Activated CD4-positive, alpha-beta T cell treated with anti-CD3 and anti-CD28 coated beads, Interleukin-2, amount 50 U/mL, for 1 hour (primary cell): ENCODE measurements around the gene METTL13.
"Not testable (repeated sequence)": the region's sequence is repeated elsewhere in the genome, so short reads cannot be mapped to it uniquely, and the experiment has no call there.

Source experiments
- DNase-seq: peaks from one replicate; pipeline ENCODE4 v3.0.0-alpha.2; 2020

Gene METTL13

DNA sequence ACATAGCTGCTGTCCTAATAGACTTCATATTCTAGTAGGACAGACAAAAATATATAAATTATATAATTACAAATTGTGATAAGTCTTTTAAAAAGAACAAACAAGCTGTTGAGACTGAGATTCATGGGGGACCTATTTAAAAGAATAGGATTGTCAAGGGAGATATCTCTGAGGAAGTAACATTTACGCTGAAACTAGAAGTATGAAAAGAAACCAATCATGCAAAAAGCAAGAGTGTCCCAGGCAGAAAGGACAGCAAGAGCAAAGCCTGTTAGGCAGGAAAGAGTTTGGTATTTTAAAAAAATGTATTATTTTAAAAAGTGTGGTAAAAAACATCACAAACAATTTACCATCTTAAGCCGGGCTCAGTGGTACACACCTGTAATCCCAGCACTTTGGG, 9.1 kb upstream of the METTL13 start:
- DNase-seq: no peak

DNA sequence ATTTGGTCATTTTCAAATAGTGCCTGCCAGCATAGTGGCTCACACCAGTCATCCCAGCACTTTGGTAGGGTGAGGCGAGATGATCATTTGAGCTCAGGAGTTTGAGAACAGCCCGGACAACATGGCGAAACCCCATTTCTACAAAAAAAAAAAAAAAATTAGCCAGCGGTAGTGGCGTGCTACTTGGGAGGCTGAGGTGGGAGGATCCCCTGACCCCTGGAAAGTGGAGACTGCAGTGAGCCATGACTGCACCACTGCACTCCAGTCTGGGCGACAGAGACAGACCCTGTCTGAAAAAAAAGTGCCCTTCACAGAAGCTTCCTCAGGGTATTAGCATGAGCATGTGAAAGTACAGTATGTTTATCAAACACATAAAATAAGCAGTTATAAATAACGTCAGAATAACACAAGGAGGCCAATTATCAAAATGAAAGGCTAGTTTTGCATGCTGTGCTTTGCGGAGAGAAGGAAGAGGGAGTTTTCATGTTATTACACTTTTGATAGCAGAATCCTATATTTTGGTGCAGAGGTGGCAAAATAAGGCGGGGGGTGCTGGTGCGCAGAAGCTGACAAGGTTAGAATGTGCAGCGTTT, 781 bp upstream of the METTL13 start:
- DNase-seq: no peak

DNA sequence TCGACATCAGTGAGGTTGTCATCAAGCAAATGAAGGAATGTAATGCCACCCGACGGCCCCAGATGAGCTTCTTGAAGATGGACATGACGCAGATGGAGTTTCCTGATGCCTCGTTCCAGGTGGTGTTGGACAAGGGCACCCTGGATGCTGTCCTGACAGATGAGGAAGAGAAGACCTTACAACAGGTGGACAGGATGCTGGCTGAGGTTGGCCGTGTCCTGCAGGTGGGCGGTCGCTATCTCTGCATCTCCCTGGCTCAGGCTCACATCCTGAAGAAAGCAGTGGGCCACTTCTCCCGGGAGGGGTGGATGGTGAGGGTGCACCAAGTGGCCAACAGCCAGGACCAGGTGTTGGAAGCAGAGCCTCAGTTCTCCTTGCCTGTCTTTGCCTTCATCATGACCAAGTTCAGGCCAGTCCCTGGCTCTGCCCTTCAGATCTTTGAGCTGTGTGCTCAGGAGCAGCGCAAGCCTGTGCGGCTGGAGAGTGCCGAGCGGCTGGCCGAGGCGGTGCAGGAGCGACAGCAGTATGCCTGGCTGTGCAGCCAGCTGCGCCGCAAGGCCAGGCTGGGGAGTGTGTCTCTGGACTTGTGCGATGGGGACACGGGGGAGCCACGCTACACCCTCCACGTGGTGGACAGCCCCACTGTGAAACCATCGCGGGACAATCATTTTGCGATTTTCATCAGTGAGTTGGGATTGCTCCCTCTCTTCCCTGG, 2.5 kb downstream of the METTL13 start:
- DNase-seq: no peak

DNA sequence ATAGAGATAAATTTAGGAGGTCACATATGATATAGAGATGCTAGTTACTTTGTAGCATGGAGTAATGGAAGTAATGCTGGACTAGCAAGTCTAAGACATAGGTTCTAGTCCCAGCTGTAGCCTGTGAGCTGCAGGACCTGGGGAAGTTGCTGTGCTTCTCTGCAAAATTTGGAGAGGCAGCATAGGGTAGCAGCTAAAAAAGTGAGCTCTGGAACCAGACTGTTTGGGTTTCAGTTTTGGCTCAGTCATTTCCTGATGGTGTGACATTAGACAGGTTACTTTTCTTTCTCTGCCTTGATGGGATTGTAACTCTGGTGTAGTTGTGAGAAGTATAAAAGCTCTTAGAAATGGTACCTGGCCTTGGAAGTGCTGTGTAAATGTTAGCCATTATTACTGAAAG, 3.3 kb downstream of the METTL13 start:
- no peak for DNase-seq

DNA sequence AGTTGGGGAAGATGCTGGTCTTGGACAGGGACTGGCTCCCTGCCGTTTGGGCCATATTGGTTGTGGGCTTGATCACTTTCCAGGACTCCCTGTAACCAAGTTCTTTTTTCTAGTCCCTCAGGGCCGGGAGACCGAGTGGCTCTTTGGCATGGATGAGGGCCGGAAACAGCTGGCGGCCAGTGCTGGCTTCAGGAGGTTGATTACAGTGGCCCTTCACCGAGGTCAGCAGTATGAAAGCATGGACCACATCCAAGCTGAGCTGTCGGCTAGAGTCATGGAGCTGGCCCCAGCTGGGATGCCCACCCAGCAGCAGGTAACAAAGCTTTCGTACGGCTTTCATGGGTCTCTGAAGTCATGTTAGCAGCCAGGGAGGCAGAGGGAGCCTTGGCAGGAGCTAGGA, 4.3 kb downstream of the METTL13 start:
- no peak for DNase-seq

DNA sequence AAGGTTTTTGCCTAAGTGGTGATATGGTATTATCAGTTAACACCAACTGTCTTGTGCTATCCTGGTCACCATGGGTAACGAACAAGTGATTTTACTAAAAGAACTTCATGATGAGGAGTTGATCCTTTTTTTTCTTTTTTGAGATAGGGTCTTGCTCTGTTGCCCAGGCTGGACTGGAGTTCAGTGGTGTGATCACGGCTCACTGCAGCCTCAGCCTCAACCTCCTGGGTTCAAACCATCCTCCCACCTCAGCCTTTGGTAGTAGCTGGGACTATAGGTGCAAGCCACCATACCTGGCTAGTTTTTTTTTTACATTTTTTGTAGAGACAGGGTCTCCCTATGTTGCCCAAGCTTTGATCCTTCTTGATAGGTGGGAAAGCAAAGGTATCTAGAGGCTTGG, 5.1 kb downstream of the METTL13 start:
- DNase-seq: no peak

DNA sequence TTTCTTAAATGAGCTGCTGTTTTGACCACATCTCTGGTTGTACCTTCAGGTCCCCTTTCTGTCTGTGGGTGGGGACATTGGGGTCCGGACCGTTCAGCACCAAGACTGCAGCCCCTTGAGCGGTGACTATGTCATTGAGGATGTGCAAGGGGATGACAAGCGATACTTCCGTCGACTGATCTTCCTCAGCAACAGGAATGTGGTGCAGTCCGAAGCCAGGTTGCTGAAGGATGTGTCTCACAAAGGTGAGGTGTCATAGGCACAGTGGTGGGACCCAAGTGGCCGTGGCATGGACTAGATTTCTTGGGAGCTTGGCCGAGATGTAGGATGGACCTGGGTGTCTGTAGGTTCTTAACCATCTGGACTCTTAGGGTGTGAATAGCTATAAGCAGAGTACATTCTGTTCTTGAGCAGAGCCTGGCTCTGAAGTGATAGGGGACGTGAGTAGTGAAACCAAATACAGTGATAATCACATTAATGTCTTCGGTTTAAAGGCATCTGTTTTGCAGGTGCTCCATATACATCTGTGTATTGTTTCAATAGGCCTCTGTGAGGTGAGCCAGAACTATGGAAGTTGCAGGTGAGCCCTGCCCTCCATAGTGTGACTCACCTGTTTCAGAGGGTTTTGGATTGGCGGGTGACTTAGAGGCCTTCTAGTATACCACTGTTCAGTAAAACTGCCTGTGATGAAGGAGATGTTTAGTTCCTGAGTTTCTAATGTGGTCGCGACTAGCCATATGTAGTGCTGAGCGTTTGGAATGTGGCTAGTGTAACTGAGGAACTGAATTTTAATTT, 6.4 kb downstream of the METTL13 start:
- no peak for DNase-seq

DNA sequence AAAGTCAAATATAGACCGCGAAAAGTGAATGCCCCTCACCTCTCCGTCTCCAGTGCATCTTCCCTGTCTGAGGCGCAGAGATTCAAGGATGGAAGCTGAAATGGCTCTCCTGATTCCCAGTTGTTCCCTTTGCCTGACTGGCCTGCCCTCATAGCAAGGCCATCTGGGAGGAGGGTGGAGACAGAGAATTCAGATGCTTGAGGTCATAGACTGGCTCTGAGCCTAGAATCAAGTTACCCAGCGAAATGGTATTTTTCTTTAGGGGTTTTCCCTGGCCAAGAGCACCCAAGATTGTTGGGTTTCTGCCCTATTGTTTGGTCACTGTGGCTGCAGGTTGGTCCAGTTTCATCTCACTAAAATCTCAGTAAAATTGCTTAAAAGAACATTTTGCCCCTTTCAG, 7.2 kb downstream of the METTL13 start:
- DNase-seq: no peak

DNA sequence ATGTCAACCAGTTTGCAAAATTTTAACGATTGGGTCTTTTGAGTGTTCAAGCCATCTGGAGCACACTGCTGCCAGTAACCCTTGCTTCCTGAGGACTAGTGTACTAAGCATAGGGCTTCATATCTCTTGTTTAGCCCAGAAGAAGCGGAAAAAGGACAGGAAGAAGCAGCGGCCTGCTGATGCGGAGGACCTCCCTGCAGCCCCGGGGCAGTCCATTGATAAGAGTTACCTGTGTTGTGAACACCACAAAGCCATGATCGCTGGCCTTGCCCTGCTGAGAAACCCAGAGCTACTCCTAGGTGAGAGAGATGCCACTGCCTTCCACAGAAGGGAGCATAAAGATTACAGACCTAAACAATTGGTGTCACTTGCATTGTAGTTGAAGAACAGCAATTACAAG, 8.9 kb downstream of the METTL13 start:
- DNase-seq: no peak

DNA sequence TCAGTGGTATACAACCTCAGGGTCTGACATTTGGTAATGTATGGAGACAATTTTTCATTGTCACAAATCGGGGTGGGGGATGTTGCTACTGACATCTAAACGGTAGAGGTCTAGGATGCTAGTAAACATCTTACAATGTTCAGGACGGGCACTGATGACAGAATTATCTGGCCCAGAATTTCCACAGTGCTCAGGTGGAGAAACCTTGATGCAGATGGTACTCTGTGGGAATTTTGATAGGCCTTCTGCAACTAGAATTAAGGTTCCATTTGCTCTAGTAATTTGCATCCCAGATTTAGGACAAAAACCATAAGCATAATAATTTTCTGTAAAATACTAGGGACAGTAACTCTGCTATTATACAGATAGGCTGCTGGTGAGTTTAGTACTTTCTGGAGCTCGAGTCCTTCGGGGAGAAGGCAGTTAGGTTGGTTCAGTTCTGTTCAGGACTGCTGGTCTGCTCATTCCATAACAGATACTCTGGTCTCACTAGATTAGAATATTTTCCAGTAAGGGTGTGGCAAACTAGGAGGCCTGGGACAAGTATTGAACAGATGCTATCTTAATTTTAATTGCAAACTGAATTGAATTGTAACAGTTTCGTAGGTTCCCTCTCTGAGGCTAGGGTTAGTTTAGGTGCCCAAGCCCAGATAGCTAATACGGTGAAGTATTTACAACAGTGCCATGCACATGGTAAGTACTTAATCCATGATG, 11.4 kb downstream of the METTL13 start:
- DNase-seq: no peak

DNA sequence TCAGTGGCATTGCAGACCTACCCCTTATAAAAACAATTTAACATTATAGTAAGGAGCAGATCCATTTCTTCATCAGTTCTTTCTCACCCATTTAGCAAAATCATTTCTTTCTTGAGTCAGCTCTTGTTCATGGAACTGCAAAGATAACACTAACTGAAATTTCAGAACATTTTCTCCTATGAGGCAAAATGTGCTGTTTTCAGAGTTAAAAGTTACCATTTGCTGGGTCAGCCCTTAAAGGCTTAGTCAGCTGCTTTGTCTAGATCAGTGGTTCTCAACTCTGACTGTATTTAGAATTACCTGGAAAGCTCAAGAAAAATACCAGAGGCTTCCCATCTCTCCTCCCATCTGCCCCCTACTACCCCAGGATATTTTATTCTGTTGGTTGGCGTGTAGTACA, 12.2 kb downstream of the METTL13 start:
- no peak for DNase-seq

DNA sequence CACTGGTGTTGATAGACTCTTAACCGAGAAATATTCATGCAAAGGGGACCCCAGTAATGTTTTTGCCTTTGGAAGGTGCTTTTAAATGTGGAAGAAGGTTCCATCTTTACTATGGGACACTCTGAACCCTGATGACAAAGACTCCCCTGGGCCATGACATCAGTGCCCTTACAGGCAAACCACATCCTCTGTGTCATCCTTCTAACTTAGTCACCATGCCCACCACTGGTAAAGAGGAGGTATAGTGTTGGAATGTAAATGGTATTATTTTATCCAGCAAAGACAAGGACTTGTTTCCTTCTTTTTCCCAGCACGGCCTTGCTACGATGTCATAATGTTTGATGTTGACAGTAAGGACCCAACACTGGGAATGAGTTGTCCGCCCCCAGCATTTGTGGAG, 12.6 kb downstream of the METTL13 start:
- DNase-seq: no peak

DNA sequence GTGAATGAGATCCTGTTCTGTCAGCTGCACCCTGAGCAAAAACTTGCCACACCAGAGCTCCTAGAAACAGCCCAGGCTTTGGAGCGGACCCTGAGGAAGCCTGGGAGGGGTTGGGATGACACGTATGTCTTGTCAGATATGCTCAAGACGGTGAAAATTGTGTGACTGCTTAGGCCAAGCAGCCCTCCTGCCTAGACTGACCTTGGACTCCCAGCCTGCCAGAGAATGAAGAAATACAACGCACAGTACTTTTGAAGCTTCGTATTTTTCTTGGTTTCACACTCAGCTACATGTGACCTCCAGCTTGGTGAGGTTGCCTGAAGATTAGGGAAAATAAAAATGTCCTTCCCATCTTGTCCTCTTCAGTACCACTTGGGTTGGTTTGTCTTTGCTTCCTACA, 15.1 kb downstream of the METTL13 start:
- no peak for DNase-seq

DNA sequence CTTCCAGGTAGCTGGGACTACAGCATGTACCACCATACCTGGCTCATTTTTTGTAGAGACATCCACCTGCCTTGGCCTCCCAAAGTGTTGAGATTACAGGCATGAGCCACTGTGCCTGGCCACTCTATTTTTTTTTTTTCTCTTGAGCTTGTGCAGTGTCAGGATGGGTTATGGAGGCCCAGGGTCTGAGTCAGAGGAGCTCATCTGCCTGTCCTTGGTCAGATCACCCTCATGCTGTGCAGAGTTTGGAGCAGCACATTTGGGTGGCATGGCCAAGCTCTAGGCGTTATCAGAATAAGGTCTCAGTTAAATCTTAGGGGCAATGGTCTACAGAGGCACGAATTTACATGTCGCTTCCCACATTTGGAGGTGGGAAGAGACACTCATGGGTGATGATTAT, 16.9 kb downstream of the METTL13 start:
- no peak for DNase-seq

DNA sequence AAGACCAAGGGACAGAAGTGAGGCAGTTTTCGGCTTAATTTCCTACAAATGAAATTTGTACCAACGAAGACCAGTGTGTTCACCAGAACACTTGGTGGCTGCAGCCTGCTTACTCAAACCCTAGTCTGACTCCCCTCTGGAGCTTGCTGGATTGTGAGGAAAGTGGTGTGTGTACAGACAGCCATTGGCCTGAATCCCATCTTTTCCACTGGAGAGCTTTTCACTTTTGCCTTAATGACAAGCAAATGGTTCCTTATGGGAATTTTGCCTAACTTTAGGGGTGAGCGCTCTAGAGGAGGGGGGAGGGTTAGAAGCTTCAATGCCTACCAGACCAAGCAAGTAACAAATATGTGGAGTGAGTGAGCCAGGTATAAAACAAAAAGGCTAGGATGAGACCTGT, 17.3 kb downstream of the METTL13 start:
- no peak for DNase-seq

DNA sequence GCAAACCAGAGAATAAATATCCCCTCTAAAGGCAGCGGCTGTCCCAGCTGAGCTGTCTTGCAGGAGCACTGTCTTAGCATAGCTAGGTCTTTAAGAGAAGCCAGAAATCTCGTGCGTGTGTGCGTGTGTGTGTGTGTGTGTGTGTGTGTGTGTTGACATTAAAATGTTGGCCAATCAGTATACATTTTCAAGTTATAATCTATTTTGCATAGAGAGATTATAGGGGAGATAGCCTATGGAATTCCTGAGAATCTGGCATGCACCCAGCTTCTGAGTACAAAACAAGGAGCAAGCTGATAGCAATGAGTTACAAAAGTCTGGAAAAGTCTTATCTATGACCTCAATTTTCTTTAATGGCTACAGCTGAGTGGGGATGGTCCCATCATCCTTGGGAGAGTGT, 17.7 kb downstream of the METTL13 start:
- no peak for DNase-seq

DNA sequence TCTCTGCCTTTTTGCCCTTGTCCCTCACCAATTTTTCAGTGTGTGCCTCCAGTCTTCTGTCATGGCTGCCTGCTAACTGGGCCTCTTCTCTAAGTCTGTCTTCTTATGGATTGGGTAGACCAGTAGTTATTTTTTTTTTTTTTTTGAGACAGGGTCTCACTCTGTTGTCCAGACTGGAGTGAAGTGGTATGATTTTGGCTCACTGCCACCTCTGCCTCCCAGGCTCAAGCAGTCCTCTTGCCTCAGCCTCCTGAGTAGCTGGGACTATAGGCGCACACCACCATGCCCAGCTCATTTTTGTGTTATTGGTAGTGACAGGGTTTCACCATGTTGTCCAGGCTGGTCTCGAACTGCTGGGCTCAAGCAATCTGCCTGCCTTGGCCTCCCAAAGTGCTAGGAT, 18.2 kb downstream of the METTL13 start:
- not testable (repeated sequence) for DNase-seq

DNA sequence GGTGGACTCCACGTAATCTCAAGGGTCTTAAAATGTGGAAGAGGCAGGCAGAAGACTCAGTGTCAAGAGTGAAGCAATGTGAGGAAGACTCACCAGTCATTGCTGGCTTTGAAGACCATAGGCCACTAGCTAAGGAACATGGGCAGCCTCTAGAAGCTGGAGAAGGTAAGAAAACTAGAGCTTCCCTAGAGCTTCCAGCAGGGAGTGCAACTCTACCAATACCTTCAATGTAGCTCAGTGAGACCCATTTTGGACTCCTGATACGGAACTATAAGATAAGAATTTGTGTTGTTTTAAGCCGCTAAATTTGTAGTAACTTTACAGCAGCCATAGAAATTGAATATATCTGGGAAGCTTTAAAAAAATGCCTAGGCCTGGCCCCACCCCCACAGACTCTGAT, 18.9 kb downstream of the METTL13 start:
- DNase-seq: no peak

DNA sequence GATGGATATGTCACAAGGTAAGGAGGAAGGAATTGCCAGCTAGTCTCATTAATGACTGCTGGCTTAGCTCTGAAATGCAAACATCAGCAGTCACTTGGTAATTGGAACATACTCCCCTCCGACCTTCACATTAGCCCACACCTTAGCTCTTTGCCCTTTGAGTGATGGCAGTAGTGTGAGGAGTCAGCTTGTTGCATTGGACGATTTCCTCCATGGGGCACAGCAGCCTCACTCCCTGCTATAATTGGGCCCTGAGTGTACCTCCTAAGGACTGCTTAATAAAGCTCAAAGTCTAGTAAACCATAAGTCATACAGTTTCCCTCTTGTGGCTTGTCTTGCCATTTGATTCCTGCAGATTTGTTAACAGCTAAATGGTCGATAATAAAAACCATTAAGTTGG, 19.4 kb downstream of the METTL13 start:
- DNase-seq: no peak

DNA sequence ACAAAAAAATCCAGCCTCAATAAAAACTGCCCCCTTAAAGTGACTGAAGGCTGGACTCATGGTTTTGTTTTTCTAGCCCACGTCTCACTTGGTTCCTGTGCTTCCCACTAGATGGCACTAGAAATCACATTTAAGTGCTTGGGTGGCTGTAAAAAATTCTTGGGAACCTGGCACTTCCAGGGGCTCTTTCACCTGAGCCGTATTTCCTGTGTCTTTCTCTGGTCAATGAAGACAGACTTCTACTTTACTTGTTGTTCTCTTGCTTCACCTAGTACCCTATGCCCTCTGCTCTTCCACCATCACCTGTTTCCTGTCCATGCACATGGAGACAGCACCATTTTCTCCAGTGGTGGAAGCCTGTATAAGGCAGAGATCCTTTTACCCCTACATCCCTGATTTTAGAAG, 20.0 kb downstream of the METTL13 start:
- no peak for DNase-seq

DNA sequence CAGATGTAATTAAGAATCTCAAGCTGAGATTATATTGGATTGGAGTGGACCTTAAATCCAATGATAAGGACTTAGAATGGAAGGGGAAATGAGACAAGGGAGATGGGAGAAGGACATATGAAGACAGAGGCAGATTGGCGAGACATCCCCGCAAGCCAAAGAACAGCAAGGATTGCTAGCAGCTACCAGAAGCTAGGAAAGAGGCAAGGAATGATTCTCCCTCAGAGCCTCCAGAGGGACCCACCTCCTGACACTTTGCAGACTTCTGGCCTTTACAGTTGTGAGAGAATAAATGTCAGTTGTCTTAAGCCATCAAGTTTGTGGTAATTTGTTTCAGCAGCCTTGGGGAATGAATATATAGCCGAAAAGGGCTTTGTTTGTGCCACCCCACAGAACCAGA, 20.7 kb downstream of the METTL13 start:
- no peak for DNase-seq

DNA sequence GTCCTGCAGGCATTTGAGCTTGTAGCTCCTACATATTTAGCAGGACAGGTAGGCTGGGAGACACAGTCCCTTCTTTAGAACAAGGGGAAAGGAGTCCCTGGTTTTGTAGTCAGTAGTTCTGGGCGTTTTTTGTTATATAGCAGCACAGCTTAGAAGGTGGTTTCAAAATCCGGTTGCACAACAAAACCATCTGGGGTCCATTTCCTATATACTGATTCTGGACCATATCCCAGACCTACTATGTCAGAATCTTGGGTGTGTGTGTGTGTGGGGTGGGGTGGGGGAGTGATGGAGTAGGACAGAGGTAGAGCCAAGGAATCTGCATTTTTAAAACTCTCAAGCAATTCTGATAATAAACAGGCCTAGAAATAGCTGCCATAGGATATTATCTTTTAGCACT, 21.6 kb downstream of the METTL13 start:
- no peak for DNase-seq

DNA sequence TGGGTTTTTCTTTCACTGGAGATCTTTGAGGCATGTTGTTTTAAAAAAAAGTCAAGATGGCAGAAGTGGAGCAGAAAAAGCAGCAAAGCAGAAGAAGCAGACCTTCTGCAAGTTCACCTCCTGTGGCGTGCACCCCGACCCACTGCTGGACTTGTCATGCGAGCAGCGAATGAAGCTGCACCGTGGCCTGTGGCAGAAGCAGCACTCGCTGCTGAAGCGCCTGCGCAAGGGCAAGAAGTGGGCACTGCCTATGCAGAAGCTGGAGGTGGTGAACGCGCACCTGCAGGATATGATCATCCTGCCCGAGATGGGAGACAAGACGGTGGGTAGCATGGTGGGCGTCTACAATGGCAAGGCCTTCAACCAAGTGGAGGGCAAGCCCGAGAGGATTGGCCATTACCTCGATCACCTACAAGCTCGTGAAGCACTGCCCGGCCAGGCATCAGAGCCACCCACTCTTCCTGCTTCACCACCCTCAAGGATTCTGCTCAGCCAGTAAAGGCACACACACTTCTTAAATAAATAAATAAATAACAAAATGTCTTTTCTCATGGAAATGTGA, 22.1 kb downstream of the METTL13 start:
- no peak for DNase-seq
